Neural cell (in vitro differentiated cells): ENCODE measurements around the gene EVPL.

Experiments used
- CTCF ChIP-seq: fragments of 450-650 bp; IDR thresholded peaks from 2 replicates; pipeline ENCODE4 v1.5.1; 2014; ENCODE audit warnings: antibody characterized with exemption, mild to moderate bottlenecking, moderate library complexity; ENCODE audit not compliant: poor library complexity, severe bottlenecking
- EP300 ChIP-seq: fragments of 450-650 bp; conservative IDR thresholded peaks from 2 replicates; pipeline ENCODE4 v1.6.1; 2014; ENCODE audit warnings: antibody characterized with exemption, mild to moderate bottlenecking, moderate library complexity; ENCODE audit not compliant: poor library complexity, severe bottlenecking
- EZH2 ChIP-seq: fragments of 200-600, 300-800 bp; shearing (Covaris generic), sonication (generic); IDR thresholded peaks from 2 replicates; pipeline ENCODE4 v1.6.1; 2014; ENCODE audit warnings: antibody characterized with exemption, low read length, borderline replicate concordance, mild to moderate bottlenecking; ENCODE audit not compliant: insufficient read depth, poor library complexity, severe bottlenecking
- POLR2AphosphoS5 ChIP-seq: IDR thresholded peaks from 2 replicates; pipeline ENCODE4 v1.6.1; 2012
- RAD21 ChIP-seq: fragments of 450-650 bp; conservative IDR thresholded peaks from 2 replicates; pipeline ENCODE4 v1.6.1; 2014; ENCODE audit warnings: antibody characterized with exemption, mild to moderate bottlenecking, moderate library complexity
- REST ChIP-seq: IDR thresholded peaks from 2 replicates; pipeline ENCODE4 v1.6.1; 2012; ENCODE audit warnings: borderline replicate concordance
- SMC3 ChIP-seq: fragments of 450-650 bp; conservative IDR thresholded peaks from 2 replicates; pipeline ENCODE4 v1.6.1; 2014; ENCODE audit warnings: antibody characterized with exemption, mild to moderate bottlenecking, moderate library complexity; ENCODE audit not compliant: poor library complexity
- TAF1 ChIP-seq: IDR thresholded peaks from 2 replicates; pipeline ENCODE4 v1.6.1; 2012; ENCODE audit warnings: low read depth

GRCh38 chr17:76063875-76064546, 36.9 kb upstream of the EVPL start:
- TF ChIP-seq EZH2: no peak
- TF ChIP-seq CTCF: no peak
- no peak for TF ChIP-seq POLR2AphosphoS5
- TF ChIP-seq REST: no peak
- TF ChIP-seq EP300: no peak
- no peak for TF ChIP-seq SMC3
- no peak for TF ChIP-seq TAF1
- no peak for TF ChIP-seq RAD21
